ENCODE measurements around the gene XPR1. TPM values are rescaled to one million over a fixed set of nuclear protein-coding genes. Genes with fewer than 3 reads are reported as not detected.

The XPR1 gene
- total and polyA plus RNA-seq, 2 of the 8 experiments (the other 6 are each of a cell fraction or from before 2014, with no cell fraction given): 28.6 to 43.9 TPM

GRCh38 chr1:180842491-180843275, 210.9 kb downstream of the XPR1 start:
- Histone ChIP-seq H3K56ac (replicated peaks; ENCODE audit: insufficient read length, low read depth, low read length) (no peak overlapping the region), H3K9ac (replicated peaks in 1 of 4; ENCODE audit: extremely low read depth in 1 of 4, low read depth in 3 of 4, low read length in 3 of 4) (no peak overlapping the region), H4K20me1 (replicated peaks in 1 of 2; ENCODE audit: control insufficient read depth in 1 of 2, insufficient read depth in 2 of 2, low read length in 2 of 2) (no peaks in the 10 kb centered on the region), H4K8ac (ENCODE audit: extremely low read depth, insufficient read depth, low read length) (no peak overlapping the region), H3K79me1 (ENCODE audit: low read depth, low read length) (no peaks in the 10 kb centered on the region), H3K23ac (ENCODE audit: insufficient read length) (no peak overlapping the region), H3K4ac (replicated peaks; ENCODE audit: insufficient read length, low read depth, low read length) (no peak overlapping the region), H3K36me3 (ENCODE audit: control insufficient read depth in 2 of 4, insufficient read depth in 4 of 4, low read length in 3 of 4) (no peaks in the 10 kb centered on the region), H3K27ac (ENCODE audit: low read depth, low read length) (no peak overlapping the region), H4K91ac (replicated peaks; ENCODE audit: insufficient read length, low read length) (no peak overlapping the region), H3K4me3 (ENCODE audit: extremely low read depth in 1 of 4, insufficient read depth in 2 of 4, low read depth in 3 of 4, low read length in 4 of 4) (no peak overlapping the region), H2BK12ac (ENCODE audit: low read depth, low read length) (no peak overlapping the region), H2AK5ac (ENCODE audit: low read depth, low read length) (no peak overlapping the region), H3K79me2 (ENCODE audit: control insufficient read depth in 1 of 2, insufficient read depth in 2 of 2, low read length in 2 of 2) (no peaks in the 10 kb centered on the region), H4K5ac (ENCODE audit: insufficient read length, low read depth, low read length) (no peak overlapping the region), H2AFZ (ENCODE audit: low read length) (no peak overlapping the region), H3K4me2 (ENCODE audit: insufficient read depth in 1 of 2, low read depth in 2 of 2, low read length in 2 of 2) (no peak overlapping the region), H3K14ac (ENCODE audit: insufficient read length) (no peak overlapping the region), H3K18ac (ENCODE audit: extremely low read depth, low read length) (no peak overlapping the region), H2BK120ac (replicated peaks; ENCODE audit: low read depth, low read length) (no peak overlapping the region), H2BK15ac (ENCODE audit: low read length) (no peak overlapping the region), H3K4me1 (replicated peaks in 1 of 4; ENCODE audit: control insufficient read depth in 3 of 4, insufficient read depth in 4 of 4, low read length in 3 of 4) (peaks cover 0 to 3% (median 1%) of the 10 kb centered on the region in 4 experiments; a peak in 3 of 7 replicates), H2BK20ac (ENCODE audit: low read length) (no peak overlapping the region), H3K23me2 (ENCODE audit: low read depth, low read length) (no peaks in the 10 kb centered on the region), H3K9me3 (ENCODE audit: insufficient read depth in 2 of 2, low read depth in 1 of 2, low read length in 1 of 2) (peaks cover 0 to 5% of the 10 kb centered on the region in 2 experiments; a peak in 1 of 4 replicates), H3K27me3 (replicated peaks in 1 of 4; ENCODE audit: control insufficient read depth in 3 of 4, extremely low read depth in 1 of 4, insufficient read depth in 3 of 4, low read length in 3 of 4) (no peaks in the 10 kb centered on the region), H2BK5ac (ENCODE audit: low read depth, low read length) (no peak overlapping the region)
- 83% methylated on average over 5 of the region's 5 CpGs; no CpG with 5 or more reads in 1 of the 2 experiments for WGBS, 2 experiments (ENCODE audit: extremely low coverage in 1 of 2, insufficient coverage in 1 of 2, insufficient read length in 1 of 2, insufficient replicate concordance in 2 of 2, low coverage in 1 of 2, low lambda C conversion rate in 2 of 2, missing lambda C conversion rate in 1 of 2)
- ChIA-PET CTCF (ENCODE audit: partially characterized antibody) (interaction anchor here (0.8 to 1.2 kb wide), 3 partner anchors 11 to 30 kb away, joined by 3 to 7 read pairs (median 3); no protein-coding TSS in a partner anchor), POLR2A (ENCODE audit: partially characterized antibody) (interaction anchor here (1.1 kb wide), 1 partner anchor 10 kb away, joined by 3 read pairs; no protein-coding TSS in a partner anchor)
- TF ChIP-seq POLR2A (IDR thresholded peaks at IDR 0.05; ENCODE audit: control extremely low read depth in 1 of 2, low read depth in 2 of 2, low read length in 2 of 2): no peak
- no peak for TF ChIP-seq NRF1 (IDR thresholded peaks at IDR 0.05; ENCODE audit: low read depth, low read length)
- no peak for TF ChIP-seq CHD2 (IDR thresholded peaks at IDR 0.05; ENCODE audit: low read length)
- TF ChIP-seq CEBPB (IDR thresholded peaks at IDR 0.05; ENCODE audit: low read depth, low read length): no peak
- DNase-seq (ENCODE audit: low read depth in 1 of 2, low spot score in 2 of 2): no peak
- FAIRE-seq: no peak

Measured in H1 (cell line).